Right lobe of liver (tissue), 6 donors: ENCODE results near the gene CELA3B. TPM values are rescaled to one million over a fixed set of nuclear protein-coding genes. Genes with fewer than 3 reads are reported as not detected.
"Not testable (repeated sequence)": the region's sequence is repeated elsewhere in the genome, so short reads cannot be mapped to it uniquely, and the experiment has no call there.

Experiments
- ATAC-seq, 4 donors: fragments of 200-7000 bp; cut with Tn5 transposase; one replicate each; pipeline ENCODE4 v1.9.1; 2020; ENCODE audit warnings: mild to moderate bottlenecking in 4 of 4, moderate library complexity in 4 of 4
- DNase-seq, 3 donors: peaks; one replicate each; pipeline ENCODE4 v3.0.0-alpha.2; 2020
- H3K27ac ChIP-seq, 3 donors: fragments of 200-600 bp; one replicate each; pipeline ENCODE4 v1.8.0; 2022
- H3K27me3 ChIP-seq, 2 donors: fragments of 200-600 bp; one replicate each; pipeline ENCODE4 v1.8.0; 2022
- H3K36me3 ChIP-seq, 4 donors: fragments of 200-600 bp; sonication (generic) in 1 of 4; one replicate each; pipeline versions ENCODE4 v1.5.1 to v1.8.0; 2017 to 2022; ENCODE audit warnings: control low read depth in 1 of 4
- H3K4me1 ChIP-seq, 4 donors: fragments of 200-600 bp; sonication (generic) in 1 of 4; one replicate each; pipeline versions ENCODE4 v1.5.1 to v1.8.0; 2017 to 2022; ENCODE audit warnings: control low read depth in 1 of 4
- H3K4me3 ChIP-seq, 3 donors: fragments of 200-600 bp; one replicate each; pipeline ENCODE4 v1.8.0; 2022
- H3K9me3 ChIP-seq, 4 donors: fragments of 200-600 bp; sonication (generic) in 1 of 4; one replicate each; pipeline versions ENCODE4 v1.5.1 to v1.8.0; 2017 to 2022; ENCODE audit warnings: control low read depth in 1 of 4
- CTCF ChIP-seq, 4 donors: fragments of 200-600 bp in 3 of 4; fragments of 450-650 bp in 1 of 4; IDR thresholded peaks; one replicate each; pipeline versions ENCODE4 v1.5.1 to v1.8.0; 2016 to 2022; ENCODE audit warnings: antibody characterized with exemption in 4 of 4, mild to moderate bottlenecking in 2 of 4
- POLR2A ChIP-seq: fragments of 450-650 bp; IDR thresholded peaks from one replicate; pipeline ENCODE4 v1.6.1; 2017; ENCODE audit warnings: antibody characterized with exemption, mild to moderate bottlenecking
- WGBS: methylation state at CpG from one replicate; pipeline ENCODE4 v1.1.6; 2018; ENCODE audit warnings: low coverage, low lambda C conversion rate; ENCODE audit not compliant: insufficient coverage; ENCODE audit errors: missing lambda C conversion rate; 5-methylcytosine and 5-hydroxymethylcytosine counted together
- intact Hi-C, 2 donors: fragments of 100-400 bp; cut with DNase I; formaldehyde crosslinking; loops; one replicate each; pipeline versions ENCODE4 v1.11.2 to v1.14.1; 2022
- total RNA-seq, 6 experiments: library from RNA; depleted of rRNA in 2 of 6; stranded (reverse); fragments of >200 nt in 2 of 6; fragmentation: NEBNext Ultra II Directional in 3 of 6; extraction: Animal tissue kit (Norgen Biotek cat#: 25700) in 3 of 6; gene quantifications; one replicate each; pipeline versions ENCODE4 v1.1.0 to v1.2.4, GENCODE V29; 2016 to 2023
- donor health status: DM: no; HTN: yes; CAD: no.
- donor health status: DM: no; HTN: no; CAD: no.
- donor health status: DM: no; HTN: no; CAD: no.
- donor health status: DM: no; HTN: yes; CAD: no.
- donor health status: DM: no; HTN: yes; CAD: no.

Gene CELA3B
- total RNA-seq, 6 experiments from 2014 or later = not detected

DNA sequence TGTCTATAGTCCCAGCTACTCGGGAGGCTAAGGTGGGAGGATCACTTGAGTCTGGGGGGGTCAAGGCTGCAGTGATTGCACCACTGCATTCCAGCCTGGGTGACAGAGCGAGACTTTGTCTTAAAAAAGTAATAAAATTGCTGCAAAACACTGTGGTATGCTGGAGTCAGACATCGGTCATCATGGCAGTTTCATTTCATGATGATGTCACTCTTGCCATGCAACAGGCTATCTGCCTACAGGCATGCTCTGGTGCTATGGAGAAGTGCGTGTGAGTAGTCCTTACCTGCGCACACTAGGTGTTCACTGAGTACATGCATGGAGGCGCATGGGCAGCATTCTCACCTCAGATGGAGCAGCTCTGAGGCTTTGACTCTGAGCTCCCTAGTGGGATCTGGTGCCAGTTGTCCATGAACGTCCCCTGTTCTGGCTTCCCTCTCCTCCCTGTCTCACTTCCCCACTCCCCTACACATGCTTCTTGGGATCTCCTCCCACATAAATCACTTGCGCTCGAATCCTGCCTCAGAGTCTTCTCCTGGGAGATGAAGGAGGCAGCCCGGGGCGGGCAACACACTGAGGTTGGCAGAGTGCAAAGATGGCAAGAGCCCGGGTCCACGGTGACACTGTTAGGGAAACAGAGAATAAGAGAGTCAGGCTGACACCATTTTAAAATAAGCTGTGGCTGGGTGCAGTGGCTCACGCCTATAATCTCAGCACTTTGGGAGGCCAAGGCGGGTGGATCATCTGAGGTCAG lies 10.4 kb upstream of the CELA3B start:
- 77% methylated on average over 11 of the region's 15 CpGs for WGBS
- Histone ChIP-seq H3K9me3 (no peaks in the 10 kb centered on the region), H3K4me1 (no peaks in the 10 kb centered on the region), H3K4me3 (no peak overlapping the region), H3K27me3 (no peaks in the 10 kb centered on the region), H3K36me3 (no peaks in the 10 kb centered on the region), H3K27ac (no peak overlapping the region)
- intact Hi-C loops = loop anchor here in 1 of 2 donors (10.0 kb wide), 1 partner anchor 262 kb away; no protein-coding TSS in a partner anchor
- ATAC-seq (no peak), DNase-seq (no peak)
- TF ChIP-seq POLR2A (no peak), CTCF (IDR thresholded peaks at IDR 0.05) (no peak)

- 75% methylated on average over 3 of the region's 6 CpGs for WGBS
- not testable (repeated sequence) for DNase-seq
Observed at GRCh38 chr1:21967216-21967615, 9.6 kb upstream of the CELA3B start.

GRCh38 chr1:21969066-21969465 lies 7.8 kb upstream of the CELA3B start:
- 60% methylated on average over 1 of the region's 5 CpGs for WGBS
- not testable (repeated sequence) for H3K27me3 ChIP-seq, H3K9me3 ChIP-seq, ATAC-seq, DNase-seq, H3K27ac ChIP-seq, H3K36me3 ChIP-seq, H3K4me3 ChIP-seq
- intact Hi-C loops = loop anchor here in 1 of 2 donors (10.0 kb wide), 1 partner anchor 264 kb away; no protein-coding TSS in a partner anchor
- H3K4me1 ChIP-seq = peaks cover 0 to 14% (median 0%) of the 10 kb centered on the region in 4 donors

More at GRCh38 chr1:21967216-21967615, 9.6 kb upstream of the CELA3B start:
- intact Hi-C loops = loop anchor here in 1 of 2 donors (10.0 kb wide), 1 partner anchor 262 kb away; no protein-coding TSS in a partner anchor
- not testable (repeated sequence) for H3K36me3 ChIP-seq, H3K4me1 ChIP-seq, H3K27me3 ChIP-seq, ATAC-seq, H3K27ac ChIP-seq, H3K9me3 ChIP-seq, H3K4me3 ChIP-seq

- H3K36me3 ChIP-seq, intact Hi-C loops, H3K27ac ChIP-seq, DNase-seq, H3K27me3 ChIP-seq, H3K4me3 ChIP-seq, H3K9me3 ChIP-seq: not testable (repeated sequence)
- 5% methylated on average over 3 of the region's 4 CpGs for WGBS
- peaks cover 0 to 14% (median 0%) of the 10 kb centered on the region in 4 donors for H3K4me1 ChIP-seq
- ATAC-seq = peak in 1 of 4 donors; percentile 21
Observed at GRCh38 chr1:21970523-21970922, 6.3 kb upstream of the CELA3B start.

DNA sequence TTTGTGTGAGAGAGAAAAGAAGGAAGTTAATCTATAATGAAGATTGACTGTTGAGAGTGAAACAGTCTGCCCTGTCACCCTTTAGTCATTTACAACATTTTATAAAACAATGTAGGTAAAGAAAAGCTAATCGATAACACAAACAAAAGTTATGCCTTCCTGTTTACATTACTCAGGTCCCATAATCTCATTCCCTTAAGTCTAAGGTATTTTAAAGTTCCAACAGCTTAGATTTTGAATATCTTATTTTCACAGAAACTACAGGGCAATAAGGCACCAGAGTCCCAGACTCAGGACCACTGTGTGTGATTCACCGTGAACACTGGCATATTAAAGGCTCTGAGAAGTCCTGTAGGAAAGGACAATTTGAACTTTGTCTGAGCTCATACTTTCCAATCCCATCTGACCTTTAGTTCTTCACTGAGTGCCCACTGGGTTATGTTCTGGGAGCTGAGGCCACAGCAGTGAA lies 3.8 kb upstream of the CELA3B start:
- Histone ChIP-seq H3K27ac (peak overlapping the region in 1 of 3 donors; percentile 63), H3K4me1 (peaks cover 0 to 14% (median 0%) of the 10 kb centered on the region in 4 donors)
- H3K4me3 ChIP-seq, H3K36me3 ChIP-seq, H3K9me3 ChIP-seq, DNase-seq, H3K27me3 ChIP-seq, intact Hi-C loops: not testable (repeated sequence)
- WGBS = 4% methylated on average over 2 of the region's 2 CpGs
- ATAC-seq = peak; percentile 47 to 66 (median 56)

DNA sequence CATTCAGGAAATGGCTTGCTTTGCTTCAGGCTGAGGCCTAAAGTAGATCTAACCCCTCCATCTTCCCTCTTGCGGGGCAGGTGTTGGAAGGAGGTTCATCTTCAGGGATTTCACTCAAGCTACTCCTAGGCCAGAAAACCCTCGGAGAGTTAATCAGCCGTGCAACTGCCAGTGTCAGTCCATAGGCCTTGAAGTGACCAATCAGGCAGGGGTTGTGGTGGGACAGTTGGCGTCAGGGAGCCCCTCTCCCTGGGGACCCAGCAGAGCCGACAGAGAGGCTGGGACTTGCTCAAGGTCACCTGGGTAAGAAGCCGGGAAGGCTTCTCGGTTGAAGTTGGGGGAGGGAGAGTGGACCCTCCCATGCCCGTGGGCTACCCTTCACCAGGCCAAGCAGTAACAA lies 2.9 kb upstream of the CELA3B start:
- ATAC-seq, DNase-seq, H3K9me3 ChIP-seq, intact Hi-C loops, H3K36me3 ChIP-seq, H3K27me3 ChIP-seq, H3K4me3 ChIP-seq: not testable (repeated sequence)
- peak overlapping the region in 1 of 3 donors; percentile 40 for H3K27ac ChIP-seq
- WGBS = 91% methylated on average over 6 of the region's 8 CpGs
- peaks cover 0 to 14% (median 0%) of the 10 kb centered on the region in 4 donors for H3K4me1 ChIP-seq

DNA sequence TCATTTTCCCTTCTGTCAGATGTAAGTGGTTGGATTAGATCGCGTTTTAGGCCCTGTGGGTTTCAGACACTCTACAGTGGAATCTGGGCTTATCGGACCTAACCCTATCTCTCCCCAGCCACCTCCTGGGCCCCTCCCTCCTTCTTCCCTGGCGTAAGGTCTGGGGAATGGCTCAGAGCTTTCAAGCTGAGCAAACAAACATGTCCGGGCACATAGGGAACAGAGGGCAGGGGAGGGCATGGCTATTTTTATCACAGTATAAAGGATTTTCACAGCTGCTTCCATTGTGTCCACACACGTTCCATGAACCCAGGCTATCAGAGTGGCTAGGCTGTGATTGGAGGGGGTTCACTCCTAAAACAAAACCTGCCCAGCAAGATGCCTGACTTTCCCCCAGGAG lies 2.1 kb upstream of the CELA3B start:
- ATAC-seq = peak; percentile 53 to 83 (median 79)
- 35% methylated on average over 2 of the region's 6 CpGs for WGBS
- DNase-seq = peak in 1 of 3 donors; percentile 66
- intact Hi-C loops, H3K36me3 ChIP-seq, H3K27me3 ChIP-seq, H3K9me3 ChIP-seq, H3K4me3 ChIP-seq: not testable (repeated sequence)
- H3K4me1 ChIP-seq = peaks cover 0 to 14% (median 0%) of the 10 kb centered on the region in 4 donors
- peak overlapping the region in 1 of 3 donors; percentile 40 for H3K27ac ChIP-seq

DNA sequence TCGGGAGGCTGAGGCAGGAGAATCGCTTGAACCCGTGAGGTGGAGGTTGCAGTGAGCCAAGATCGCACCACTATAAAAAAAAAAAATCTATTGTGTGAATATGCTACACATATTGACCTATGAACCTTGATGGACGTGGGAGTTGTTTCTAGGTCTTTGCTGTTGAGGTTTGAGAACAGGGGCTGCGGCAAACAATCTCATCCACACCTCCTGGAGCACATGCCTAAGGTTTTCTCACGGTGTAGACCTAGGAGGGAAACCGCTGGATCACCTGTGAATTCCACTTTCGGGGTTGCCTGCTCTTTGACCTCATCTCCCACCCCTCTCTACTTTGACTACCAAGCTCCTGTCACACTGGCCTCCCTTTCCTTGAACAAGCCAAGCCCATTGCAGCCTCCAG lies 1.5 kb upstream of the CELA3B start:
- 75% methylated on average over 7 of the region's 9 CpGs for WGBS
- intact Hi-C loops, DNase-seq: not testable (repeated sequence)

GRCh38 chr1:21978209-21978608 lies 1.4 kb downstream of the CELA3B start:
- ATAC-seq, H3K4me3 ChIP-seq, H3K9me3 ChIP-seq, intact Hi-C loops, H3K27me3 ChIP-seq, H3K4me1 ChIP-seq, H3K36me3 ChIP-seq, H3K27ac ChIP-seq: not testable (repeated sequence)
- WGBS = 100% methylated on average over 1 of the region's 11 CpGs
- DNase-seq = peak in 1 of 3 donors; percentile 5

More for the DNA sequence above, 1.5 kb upstream of the CELA3B start:
- peaks cover 0 to 14% (median 0%) of the 10 kb centered on the region in 4 donors for H3K4me1 ChIP-seq
- not testable (repeated sequence) for H3K4me3 ChIP-seq, H3K36me3 ChIP-seq, H3K27ac ChIP-seq, H3K9me3 ChIP-seq, ATAC-seq, H3K27me3 ChIP-seq

DNA sequence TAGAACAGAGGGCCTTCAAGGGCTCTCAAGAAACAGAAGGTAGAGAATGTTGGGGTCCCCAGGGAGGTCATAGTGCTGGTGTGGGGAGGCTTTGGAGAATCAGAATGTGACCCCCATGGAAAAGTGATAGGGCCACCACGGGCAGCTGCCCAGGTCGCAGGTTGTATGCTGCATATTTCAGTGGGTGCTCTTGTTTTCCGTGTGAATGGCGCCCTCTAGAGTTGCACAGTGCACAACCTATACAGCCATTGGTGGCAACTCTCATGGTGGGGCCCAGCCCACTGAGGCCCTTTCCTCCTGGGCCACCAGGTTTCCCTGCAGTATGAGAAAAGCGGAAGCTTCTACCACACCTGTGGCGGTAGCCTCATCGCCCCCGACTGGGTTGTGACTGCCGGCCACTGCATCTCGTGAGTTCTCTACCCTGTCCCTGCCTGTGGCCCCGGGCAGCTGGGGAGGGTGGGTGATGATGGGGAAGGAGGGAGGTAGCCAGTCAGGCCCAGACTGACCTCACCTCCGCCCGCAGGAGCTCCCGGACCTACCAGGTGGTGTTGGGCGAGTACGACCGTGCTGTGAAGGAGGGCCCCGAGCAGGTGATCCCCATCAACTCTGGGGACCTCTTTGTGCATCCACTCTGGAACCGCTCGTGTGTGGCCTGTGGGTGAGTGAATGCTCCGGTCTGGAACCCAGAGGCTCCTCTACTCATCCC lies 3.8 kb downstream of the CELA3B start:
- H3K27me3 ChIP-seq, H3K9me3 ChIP-seq, H3K4me3 ChIP-seq, H3K36me3 ChIP-seq, intact Hi-C loops, H3K27ac ChIP-seq, H3K4me1 ChIP-seq, DNase-seq: not testable (repeated sequence)
- WGBS = no CpG with 5 or more reads among the region's 21 CpGs
- peak; percentile 61 to 82 (median 62) for ATAC-seq
